SK-MEL-5 (cell line): ENCODE results near the gene SEMA6C. TPM values are rescaled to one million over a fixed set of nuclear protein-coding genes. Genes with fewer than 3 reads are reported as not detected.
A peak's percentile ranks its signal among the peaks of the same experiment; 100 is the strongest.
"Not testable (repeated sequence)": the region's sequence is repeated elsewhere in the genome, so short reads cannot be mapped to it uniquely, and the experiment has no call there.

Source experiments
- DNase-seq: peaks from one replicate; pipeline ENCODE4 v3.0.0-alpha.2; 2016; ENCODE audit warnings: low read depth, low spot score
- in situ Hi-C: cut with HindIII; loops from 2 replicates; pipeline ENCODE4 v1.10.0; 2016; ENCODE audit warnings: low sequenced_read_pairs, high pct_unique_total_duplicates, low pct_unique_long_range_greater_than_20kb
- polyA plus RNA-seq, 2 experiments: library from polyadenylated mRNA; depleted of rRNA; stranded (reverse); fragments of >200 nt; gene quantifications; 2 replicates each; pipeline ENCODE4 v1.2.3, GENCODE V29; 2015
- total RNA-seq: library from RNA; depleted of rRNA; stranded (reverse); fragments of >200 nt; shearing (Covaris generic); gene quantifications from 2 replicates; pipeline ENCODE4 v1.2.3, GENCODE V29; 2014; rRNA removed

SEMA6C gene, protein sequence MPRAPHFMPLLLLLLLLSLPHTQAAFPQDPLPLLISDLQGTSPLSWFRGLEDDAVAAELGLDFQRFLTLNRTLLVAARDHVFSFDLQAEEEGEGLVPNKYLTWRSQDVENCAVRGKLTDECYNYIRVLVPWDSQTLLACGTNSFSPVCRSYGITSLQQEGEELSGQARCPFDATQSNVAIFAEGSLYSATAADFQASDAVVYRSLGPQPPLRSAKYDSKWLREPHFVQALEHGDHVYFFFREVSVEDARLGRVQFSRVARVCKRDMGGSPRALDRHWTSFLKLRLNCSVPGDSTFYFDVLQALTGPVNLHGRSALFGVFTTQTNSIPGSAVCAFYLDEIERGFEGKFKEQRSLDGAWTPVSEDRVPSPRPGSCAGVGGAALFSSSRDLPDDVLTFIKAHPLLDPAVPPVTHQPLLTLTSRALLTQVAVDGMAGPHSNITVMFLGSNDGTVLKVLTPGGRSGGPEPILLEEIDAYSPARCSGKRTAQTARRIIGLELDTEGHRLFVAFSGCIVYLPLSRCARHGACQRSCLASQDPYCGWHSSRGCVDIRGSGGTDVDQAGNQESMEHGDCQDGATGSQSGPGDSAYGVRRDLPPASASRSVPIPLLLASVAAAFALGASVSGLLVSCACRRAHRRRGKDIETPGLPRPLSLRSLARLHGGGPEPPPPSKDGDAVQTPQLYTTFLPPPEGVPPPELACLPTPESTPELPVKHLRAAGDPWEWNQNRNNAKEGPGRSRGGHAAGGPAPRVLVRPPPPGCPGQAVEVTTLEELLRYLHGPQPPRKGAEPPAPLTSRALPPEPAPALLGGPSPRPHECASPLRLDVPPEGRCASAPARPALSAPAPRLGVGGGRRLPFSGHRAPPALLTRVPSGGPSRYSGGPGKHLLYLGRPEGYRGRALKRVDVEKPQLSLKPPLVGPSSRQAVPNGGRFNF
- 0.53 and 1.1 TPM in 2 replicates for total RNA-seq
- polyA plus RNA-seq (2015; cell fraction: cytosol; rRNA removed) = 5.7 and 6.1 TPM in 2 replicates
- 18.0 and 24.1 TPM in 2 replicates for polyA plus RNA-seq (2015; cell fraction: nucleus; rRNA removed)

DNA sequence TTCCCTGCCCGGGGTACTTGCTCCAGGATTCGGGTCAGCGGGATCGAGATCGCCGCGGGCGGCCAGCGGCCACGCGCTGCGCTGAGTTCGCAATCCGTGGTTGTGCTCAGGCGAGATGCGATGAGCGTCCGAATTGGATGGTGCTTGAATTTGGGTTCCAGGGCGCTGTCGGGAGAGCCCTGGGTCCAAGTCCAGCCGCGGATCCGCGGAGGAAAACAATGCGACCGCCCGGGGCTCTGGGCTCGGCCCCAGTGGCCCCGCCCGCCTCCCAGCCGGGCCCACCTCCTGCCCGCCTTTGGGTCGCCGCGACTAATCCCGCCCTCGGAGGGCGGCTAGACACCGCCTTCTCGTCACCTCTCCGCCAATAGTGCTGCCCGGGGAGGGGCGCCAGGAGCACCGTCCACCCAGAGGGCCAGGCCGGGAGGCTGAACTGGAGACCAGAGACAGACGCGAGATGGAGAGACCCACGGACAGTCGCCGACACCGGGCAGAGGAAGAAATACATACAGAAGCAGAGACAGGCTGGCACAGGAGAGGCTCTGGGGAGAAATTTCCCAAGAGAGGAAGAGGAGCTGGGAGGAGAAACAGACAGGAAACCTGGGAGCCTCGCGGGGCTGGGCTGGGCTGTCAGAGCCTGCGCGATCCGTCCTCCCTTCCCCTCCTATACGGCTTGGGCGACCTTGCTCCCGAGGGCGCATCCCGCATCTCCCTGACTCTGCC lies at the start of gene SEMA6C:
Gene SEMA6C, minus strand, starts transcription at position 220 of the 720 bp plus-strand sequence. CDS start 4,010 bp downstream, outside the sequence.
- peak; percentile 92 for DNase-seq
- in situ Hi-C loops = no loop called here

DNA sequence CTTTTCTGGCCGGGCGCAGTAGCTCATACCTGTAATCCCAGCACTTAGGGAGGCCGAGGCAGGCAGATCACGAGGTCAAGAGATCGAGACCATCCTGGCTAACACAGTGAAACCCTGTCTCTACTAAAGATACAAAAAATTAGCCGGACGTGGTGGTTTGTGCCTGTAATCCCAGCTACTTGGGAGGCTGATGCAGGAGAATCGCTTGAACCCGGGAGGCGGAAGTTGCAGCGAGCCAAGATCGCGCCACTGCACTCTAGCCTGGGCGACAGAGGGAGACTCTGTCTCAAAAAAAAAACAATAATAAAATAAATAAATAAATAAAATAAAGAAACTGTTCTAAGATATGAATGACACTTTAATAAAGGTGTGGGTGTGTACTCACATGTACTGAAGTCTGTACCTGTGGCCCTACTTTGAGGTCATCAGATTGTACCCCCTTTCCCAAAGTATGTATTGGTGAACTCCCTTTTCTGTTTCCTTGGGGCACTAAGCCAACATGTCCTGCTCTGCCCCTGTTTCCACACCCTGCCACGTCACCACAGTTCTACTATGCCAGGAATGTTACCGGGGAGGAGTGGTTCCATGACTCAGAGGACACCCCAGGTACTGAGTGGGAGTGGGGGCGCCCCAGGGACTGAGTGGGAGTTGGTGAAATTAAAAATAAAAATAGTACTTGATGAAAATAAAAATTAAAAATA lies 48.6 kb upstream of the SEMA6C start:
- in situ Hi-C loops = not testable (repeated sequence)

DNA sequence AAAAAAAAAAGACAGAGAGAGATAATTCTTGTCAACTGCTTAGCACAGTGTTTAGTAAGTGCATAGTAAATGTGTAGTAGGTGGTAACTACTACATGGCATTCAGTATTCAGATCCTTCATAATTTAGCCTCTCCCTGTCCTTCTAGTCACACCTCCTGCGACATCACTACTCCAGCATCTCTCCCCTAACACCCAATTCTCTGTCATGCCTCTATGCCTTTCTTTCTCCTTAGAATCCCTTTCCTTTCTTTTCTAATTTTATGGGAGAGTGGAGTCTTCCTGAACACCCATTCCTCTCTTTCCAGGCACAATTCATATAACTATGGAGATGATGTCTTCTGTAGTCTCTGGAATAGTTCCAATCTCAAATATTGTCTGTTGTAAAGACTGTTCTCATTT lies 47.4 kb upstream of the SEMA6C start:
- in situ Hi-C loops = no loop called here
- DNase-seq = no peak

More for the DNA sequence above, 48.6 kb upstream of the SEMA6C start:
- peak; percentile 42 for DNase-seq

DNA sequence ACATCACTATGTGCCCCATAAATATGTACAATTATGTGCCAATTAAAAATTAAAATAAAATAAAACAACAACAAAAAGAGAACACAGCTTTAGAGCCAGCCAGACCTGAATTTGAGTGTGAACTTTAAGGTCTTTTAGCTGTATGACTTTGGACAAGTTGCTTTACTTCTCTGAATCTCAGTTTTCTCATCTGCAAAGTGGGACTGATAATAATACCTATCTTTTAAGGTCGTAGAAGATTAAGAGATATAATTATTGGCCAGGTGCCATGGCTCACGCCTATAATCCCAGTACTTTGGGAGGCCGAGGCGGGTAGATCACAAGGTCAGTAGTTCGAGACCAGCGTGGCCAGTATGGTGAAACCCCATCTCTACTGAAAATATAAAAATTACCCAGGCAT lies 46.9 kb upstream of the SEMA6C start:
- in situ Hi-C loops = no loop called here
- no peak for DNase-seq

DNA sequence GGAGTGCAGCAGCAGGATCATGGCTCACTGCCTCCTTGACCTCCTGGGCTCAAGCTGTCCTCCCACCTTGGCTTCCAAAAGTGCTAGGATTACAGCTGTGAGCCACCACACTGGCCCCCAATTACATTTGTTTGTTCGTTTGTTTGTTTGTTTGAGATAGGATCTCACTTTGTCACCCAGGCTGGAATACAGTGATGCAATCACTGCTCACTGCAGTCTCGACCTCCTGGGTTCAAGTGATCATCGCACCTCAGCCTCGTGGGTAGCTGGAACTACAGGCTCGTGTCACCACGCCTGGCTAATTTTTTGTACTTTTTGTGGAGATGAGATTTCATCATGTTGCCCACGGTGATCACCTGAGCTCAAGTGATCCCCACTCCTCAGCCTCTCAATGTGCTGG lies 45.6 kb upstream of the SEMA6C start:
- DNase-seq = no peak
- in situ Hi-C loops = no loop called here

DNA sequence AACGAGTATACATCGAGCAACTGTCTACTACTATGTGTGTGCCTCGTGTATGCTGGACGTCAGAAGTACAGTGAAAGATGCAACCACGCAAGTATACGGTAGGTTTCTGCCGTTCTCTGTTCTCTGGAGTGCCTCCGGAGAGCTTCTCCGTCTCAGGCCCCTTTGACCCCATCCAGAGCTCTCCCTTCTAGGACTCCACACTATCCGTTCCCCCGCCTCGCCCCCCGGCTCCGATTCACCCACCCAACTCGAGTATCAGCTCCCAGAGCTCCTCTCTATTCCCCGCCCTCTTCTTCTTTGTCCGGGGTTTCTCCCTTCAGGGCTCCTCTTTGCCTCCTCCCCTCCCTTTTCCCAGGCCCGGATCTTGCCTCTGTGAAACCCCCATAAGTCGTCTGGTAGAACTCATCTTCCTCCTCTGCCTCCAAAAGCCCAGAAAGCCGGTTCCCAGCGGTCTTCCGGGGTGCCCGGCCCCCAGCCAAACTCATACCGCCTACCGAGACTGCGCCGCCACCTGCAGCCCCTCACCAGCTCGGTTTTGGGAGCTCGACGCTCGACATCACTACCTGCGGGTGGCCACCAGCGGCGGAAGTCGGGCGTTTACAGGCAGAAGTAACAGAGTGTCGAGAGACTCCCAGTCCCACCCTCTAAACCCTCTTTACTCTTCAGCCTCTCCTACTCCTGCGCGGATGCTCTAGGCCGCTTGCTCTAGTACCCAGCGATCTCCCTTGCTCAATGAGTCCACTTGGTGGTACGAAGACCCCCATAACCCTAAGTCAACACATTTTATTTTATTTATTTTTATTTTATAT lies 43.4 kb upstream of the SEMA6C start, which contains the start of gene VPS72:
Gene VPS72, minus strand, starts transcription at position 561 of the 809 bp plus-strand sequence. Its CDS starts 76 bp downstream, at position 485.
- in situ Hi-C loops = no loop called here
- peak; percentile 96 for DNase-seq

DNA sequence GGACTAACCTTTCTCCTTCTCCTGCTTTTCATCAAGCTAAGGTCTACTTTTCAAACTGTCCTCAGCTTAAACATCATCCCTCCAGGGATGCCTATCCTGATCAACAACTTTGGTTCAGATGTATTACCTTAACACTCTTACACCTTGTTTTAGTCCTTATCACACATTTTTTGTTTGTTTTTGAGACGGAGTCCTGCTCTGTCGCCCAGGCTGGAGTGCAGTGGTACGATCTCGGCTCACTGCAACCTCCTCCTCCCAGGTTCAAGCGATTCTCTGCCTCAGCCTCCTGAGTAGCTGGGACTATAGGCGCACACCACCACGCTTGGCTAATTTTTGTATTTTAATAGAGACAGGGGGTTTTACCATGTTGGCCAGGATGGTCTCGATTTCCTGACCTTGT lies 42.2 kb upstream of the SEMA6C start:
- DNase-seq, in situ Hi-C loops: not testable (repeated sequence)

DNA sequence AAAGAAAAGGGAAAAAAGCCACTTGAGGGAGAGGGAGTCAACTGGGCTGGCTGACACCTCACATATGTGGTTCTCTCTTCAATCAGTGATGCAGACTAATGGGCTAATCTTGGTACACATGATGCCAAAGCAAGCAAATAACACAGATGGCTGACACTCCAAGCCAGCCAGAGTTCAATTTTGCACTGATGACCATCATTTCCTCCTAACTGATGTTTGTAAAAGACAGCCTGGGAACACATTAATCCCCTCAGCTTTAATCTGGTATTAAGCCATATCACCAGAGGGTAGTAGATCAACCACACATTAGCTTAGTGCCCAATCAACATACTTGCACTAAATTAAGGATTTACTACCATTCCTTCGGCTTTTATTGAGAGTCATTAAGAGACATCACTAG lies 40.8 kb upstream of the SEMA6C start:
- DNase-seq = no peak
- in situ Hi-C loops = no loop called here

DNA sequence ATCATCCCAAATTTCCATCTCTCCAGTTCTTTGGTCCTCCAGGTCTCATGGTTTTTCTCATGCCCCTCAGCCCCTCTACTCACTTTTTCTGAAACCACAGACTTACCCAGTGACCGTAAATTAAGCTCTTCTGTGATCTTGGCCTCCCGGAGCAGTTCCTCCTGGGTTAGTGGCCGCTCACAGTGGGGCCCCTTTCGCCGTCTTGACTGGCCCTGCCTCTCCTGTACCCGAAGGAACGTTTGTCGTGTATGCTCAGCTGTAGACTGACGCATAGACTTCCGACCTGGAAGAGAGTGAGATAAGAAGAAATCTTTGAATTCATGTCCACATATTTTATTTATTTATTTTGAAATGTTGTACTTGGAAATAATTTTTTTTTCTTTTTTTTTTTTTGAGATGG lies 37.8 kb upstream of the SEMA6C start:
- in situ Hi-C loops = no loop called here
- DNase-seq = no peak

DNA sequence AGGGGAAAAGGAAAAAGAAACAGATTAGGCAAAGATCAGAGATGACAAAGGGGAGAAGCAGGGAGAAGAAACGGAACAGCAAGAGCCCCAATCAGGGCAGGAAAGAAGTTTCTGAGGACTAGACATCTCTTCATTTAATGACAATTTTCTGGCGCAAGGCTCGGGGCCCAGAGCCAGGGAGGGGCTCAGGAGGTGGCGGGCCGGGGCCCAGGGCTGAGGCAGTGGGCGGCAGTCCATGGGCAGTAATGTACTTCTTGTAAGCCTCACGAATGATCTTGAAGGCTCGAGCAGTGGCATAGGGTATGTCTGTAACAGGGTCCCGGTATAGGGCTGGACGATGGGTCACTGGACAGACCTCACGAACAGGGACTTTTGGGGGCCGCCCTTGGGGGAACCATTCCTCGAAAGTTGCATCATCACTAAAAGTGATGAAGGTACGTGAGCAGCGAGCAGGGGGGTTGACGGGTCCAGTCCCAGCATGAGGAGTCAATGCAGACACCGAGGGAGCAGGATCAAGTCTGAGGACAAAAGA lies 30.1 kb upstream of the SEMA6C start:
- in situ Hi-C loops = no loop called here
- no peak for DNase-seq

DNA sequence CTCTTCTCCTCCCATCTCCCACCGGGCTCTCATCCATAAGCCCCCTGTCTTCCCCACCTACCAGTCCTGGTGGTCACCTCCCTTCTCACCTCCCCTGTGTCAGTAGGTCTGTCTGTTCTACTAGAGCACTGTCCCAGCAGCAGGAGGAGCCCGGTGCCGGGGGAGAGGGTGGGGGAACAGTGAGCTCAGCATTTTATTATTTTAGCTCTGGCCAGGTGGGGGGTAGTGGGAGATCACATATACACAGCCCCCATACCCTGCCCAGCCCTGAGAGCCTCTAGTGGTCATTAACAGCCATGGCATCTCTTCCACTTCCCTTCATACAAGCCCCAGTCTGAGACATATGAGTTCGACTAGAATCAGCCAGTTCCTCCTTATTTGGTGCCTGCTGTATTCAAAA lies 29.4 kb upstream of the SEMA6C start, which contains the start of gene TMOD4:
Gene TMOD4, minus strand, starts transcription at position 119 of the 400 bp plus-strand sequence. CDS start 1,106 bp downstream, outside the sequence.
- in situ Hi-C loops = no loop called here
- DNase-seq = peak; percentile 71

DNA sequence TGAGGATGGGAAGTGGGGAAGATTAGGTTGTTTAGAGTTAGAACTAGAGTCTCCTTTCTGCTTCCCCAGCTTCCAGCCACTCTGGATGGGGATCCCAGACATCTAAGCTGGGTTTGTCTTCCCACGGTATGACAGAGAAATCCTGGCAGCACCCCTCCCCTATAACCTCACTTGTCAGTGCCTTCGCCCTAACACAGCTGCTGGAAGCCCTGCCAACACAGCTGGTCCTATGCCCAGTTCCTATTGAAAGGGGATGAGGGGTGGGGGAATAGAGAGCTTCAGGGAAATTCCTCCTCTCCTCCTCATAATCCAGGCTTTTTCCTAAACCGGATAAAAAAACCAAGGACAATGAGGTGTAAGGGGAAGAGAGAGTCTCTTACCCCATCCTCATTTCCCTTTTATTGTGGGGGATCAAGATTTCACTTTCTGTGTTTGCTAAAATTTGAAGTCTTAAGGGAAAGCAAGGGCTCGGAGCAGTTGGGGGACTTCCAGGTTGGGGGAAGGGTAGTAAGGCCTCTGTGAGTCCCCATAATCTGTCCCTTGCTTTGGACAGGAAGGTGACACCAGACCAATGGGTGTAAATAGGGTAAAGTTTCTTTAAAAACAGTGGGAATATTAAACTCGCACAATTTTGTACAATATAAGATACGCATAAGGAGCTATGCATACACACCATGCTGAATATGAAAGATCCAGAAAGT lies 28.8 kb upstream of the SEMA6C start:
- in situ Hi-C loops = no loop called here

DNA sequence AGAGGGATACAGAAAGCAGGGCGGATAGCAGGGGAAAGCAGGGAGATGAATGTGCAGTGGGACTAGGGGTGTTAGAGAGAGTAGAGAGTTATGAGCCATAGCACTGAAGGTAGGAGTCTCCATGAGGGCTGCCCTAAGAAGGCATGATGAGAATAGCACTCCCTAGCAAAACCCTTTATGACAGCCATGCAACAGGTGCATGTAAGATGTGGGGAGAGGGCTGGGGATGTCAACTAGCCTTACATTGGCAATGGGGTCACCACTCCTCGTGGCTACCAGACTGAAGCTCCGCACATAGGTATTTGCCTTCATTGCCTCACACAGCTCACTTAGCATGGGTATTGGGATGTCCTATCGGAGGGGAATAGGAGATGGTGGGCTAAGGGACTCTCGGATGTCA lies 24.8 kb upstream of the SEMA6C start:
- in situ Hi-C loops = no loop called here
- no peak for DNase-seq

More for the DNA sequence above, 28.8 kb upstream of the SEMA6C start:
- no peak for DNase-seq

DNA sequence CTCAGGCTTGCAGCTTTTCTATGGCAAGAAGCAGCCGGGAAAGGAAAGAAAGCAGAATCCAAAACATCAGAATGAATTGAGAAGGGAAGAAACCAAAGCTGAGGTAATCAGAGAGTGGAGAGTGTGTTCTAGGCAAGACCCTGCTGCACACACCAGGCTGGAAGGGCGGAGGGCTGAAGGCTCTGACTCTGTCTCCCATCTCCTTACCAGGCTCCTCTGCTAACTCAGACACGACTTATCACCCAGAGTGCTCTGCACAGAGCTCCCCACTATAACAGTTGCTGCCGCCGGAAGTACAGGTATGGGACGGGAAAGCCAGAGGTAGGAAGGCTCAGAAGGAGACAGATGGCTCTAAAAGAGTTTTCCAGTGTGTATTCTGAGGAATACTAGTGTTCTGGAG lies 20.7 kb upstream of the SEMA6C start:
- in situ Hi-C loops = no loop called here
- DNase-seq = no peak

DNA sequence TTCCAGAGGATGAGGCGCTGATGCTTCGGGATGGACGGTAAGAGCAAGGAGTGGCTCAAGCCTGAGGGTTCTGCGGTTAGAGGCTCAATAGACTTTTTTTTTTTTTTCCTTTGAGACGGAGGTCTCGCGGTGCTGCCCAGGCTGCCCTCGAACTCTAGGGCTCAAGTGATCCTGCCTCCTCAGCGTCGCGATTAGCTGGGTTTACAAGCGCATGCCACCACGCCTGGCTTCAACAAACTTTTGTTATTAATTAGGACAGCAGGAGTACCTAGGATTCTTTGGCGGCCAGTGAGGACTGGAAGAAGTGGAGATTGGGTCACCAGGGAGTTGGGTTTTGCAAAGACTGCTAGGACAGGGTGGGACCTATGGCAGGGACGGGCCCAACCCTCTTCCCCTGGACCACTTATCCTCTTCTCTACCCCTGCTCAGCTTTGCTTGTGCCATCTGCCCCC lies 20.1 kb upstream of the SEMA6C start:
- in situ Hi-C loops = no loop called here
- peak; percentile 63 for DNase-seq
